SK-N-SH (cell line): ENCODE measurements around the gene TEX30. TPM values are rescaled to one million over a fixed set of nuclear protein-coding genes. Genes with fewer than 3 reads are reported as not detected.

Experiments
- CTCF ChIA-PET: fragments of 300-600, 350-600 bp; formaldehyde crosslinking; extraction: SDS; loops from one replicate; lab custom pipeline; 2021; lab: Yijun Ruan, JAX
- POLR2A ChIA-PET: fragments of 350-600 bp; sonication (Branson Sonifier 250); formaldehyde crosslinking; extraction: SDS; loops from one replicate; lab custom pipeline; 2020; ENCODE audit warnings: antibody characterized with exemption, inconsistent platforms; lab: Yijun Ruan, JAX
- DNase-seq: peaks from one replicate; pipeline ENCODE4 v3.0.0; 2012
- H2AFZ ChIP-seq: fragments of 200-600 bp; sonication (generic); 2 replicates; pipeline ENCODE4 v1.8.1; 2016; ENCODE audit warnings: antibody characterized with exemption, mild to moderate bottlenecking, low read depth
- H3F3A ChIP-seq: fragments of 200-600 bp; sonication (generic); replicated peaks from 2 replicates; pipeline ENCODE3; 2016; ENCODE audit warnings: antibody characterized with exemption, mild to moderate bottlenecking; ENCODE audit not compliant: insufficient read depth
- H3K27ac ChIP-seq, 2 experiments: fragments of 200-500 bp in 1 of 2; fragments of 200-600 bp in 1 of 2; sonication (Bioruptor generic) in 1 of 2; sonication (generic), shearing (Covaris generic) in 1 of 2; 2 replicates each; pipeline versions ENCODE4 v1.5.1 to v1.6.1; 2014 to 2016; ENCODE audit warnings: low read depth in 2 of 2, inconsistent platforms in 1 of 2, low read length in 1 of 2, mild to moderate bottlenecking in 1 of 2, mixed read lengths in 1 of 2
- H3K27me3 ChIP-seq: fragments of 200-600 bp; sonication (generic), shearing (Covaris generic); 2 replicates; pipeline ENCODE4 v1.6.1; 2016; ENCODE audit warnings: mixed run types; ENCODE audit not compliant: insufficient read depth
- H3K36me3 ChIP-seq, 2 experiments: fragments of 200-500 bp in 1 of 2; fragments of 200-600 bp in 1 of 2; sonication (Bioruptor generic) in 1 of 2; sonication (generic) in 1 of 2; replicated peaks in 1 of 2; 2 replicates each; pipeline versions ENCODE3 to v1.5.1; 2014 to 2016; ENCODE audit warnings: low read length in 1 of 2, mild to moderate bottlenecking in 1 of 2; ENCODE audit not compliant: insufficient read depth in 2 of 2, control insufficient read depth in 1 of 2
- H3K4me1 ChIP-seq, 2 experiments: fragments of 200-500 bp in 1 of 2; fragments of 200-600 bp in 1 of 2; sonication (Bioruptor generic) in 1 of 2; sonication (generic), shearing (Covaris generic) in 1 of 2; 2 replicates each; pipeline versions ENCODE4 v1.5.1 to v1.6.1; 2014 to 2016; ENCODE audit warnings: low read depth in 1 of 2, low read length in 1 of 2, mixed run types in 1 of 2; ENCODE audit not compliant: insufficient read depth in 2 of 2, control insufficient read depth in 1 of 2
- H3K4me2 ChIP-seq: fragments of 200-600 bp; sonication (generic), shearing (Covaris generic); 2 replicates; pipeline ENCODE4 v1.6.1; 2017; ENCODE audit warnings: mixed run types
- H3K4me3 ChIP-seq, 2 experiments: fragments of 200-500 bp in 1 of 2; fragments of 200-600 bp in 1 of 2; sonication (Bioruptor generic) in 1 of 2; sonication (generic), shearing (Covaris generic) in 1 of 2; 2 replicates each; pipeline versions ENCODE4 v1.5.1 to v1.8.1; 2014 to 2016; ENCODE audit warnings: low read depth in 2 of 2, inconsistent platforms in 1 of 2, low read length in 1 of 2, mild to moderate bottlenecking in 1 of 2, mixed read lengths in 1 of 2, moderate library complexity in 1 of 2
- H3K79me2 ChIP-seq: fragments of 200-600 bp; sonication (generic); 2 replicates; pipeline ENCODE4 v1.8.1; 2017; ENCODE audit warnings: mild to moderate bottlenecking; ENCODE audit not compliant: insufficient read depth
- H3K9ac ChIP-seq: fragments of 200-600 bp; sonication (generic); 2 replicates; pipeline ENCODE4 v1.6.1; 2017; ENCODE audit warnings: mixed run types
- H3K9me2 ChIP-seq: fragments of 200-600 bp; sonication (generic); 2 replicates; pipeline ENCODE4 v1.6.1; 2017; ENCODE audit warnings: mixed run types
- H3K9me3 ChIP-seq: fragments of 200-600 bp; sonication (generic); 2 replicates; pipeline ENCODE4 v1.6.1; 2017; ENCODE audit warnings: mixed run types, mild to moderate bottlenecking, moderate library complexity
- H4K20me1 ChIP-seq: fragments of 200-600 bp; sonication (generic); 2 replicates; pipeline ENCODE4 v1.6.1; 2017; ENCODE audit warnings: mild to moderate bottlenecking, mixed run types; ENCODE audit not compliant: insufficient read depth
- EZH2phosphoT487 ChIP-seq: fragments of 200-600 bp; sonication (generic); IDR thresholded peaks from 2 replicates; pipeline ENCODE4 v1.6.1; 2017; ENCODE audit warnings: low read depth, mixed run types, mild to moderate bottlenecking, antibody characterized with exemption, moderate library complexity, borderline replicate concordance
- FOSL2 ChIP-seq: IDR thresholded peaks from 2 replicates; pipeline ENCODE4 v1.4.0; 2012; ENCODE audit warnings: low read depth, mild to moderate bottlenecking, moderate library complexity, borderline replicate concordance
- FOXM1 ChIP-seq: IDR thresholded peaks from 2 replicates; pipeline ENCODE4 v1.4.0; 2012; ENCODE audit warnings: low read depth, mild to moderate bottlenecking
- IRF3 ChIP-seq: fragments of 150-350 bp; IDR thresholded peaks from 2 replicates; pipeline ENCODE4 v1.6.1; 2016; ENCODE audit warnings: mild to moderate bottlenecking, low read depth, low read length
- MEF2A ChIP-seq: IDR thresholded peaks from 2 replicates; pipeline ENCODE4 v1.4.0; 2012; ENCODE audit warnings: low read depth, borderline replicate concordance
- NFIC ChIP-seq: IDR thresholded peaks from 2 replicates; pipeline ENCODE4 v1.4.0; 2012; ENCODE audit warnings: borderline replicate concordance
- NRF1 ChIP-seq: IDR thresholded peaks from 2 replicates; pipeline ENCODE4 v1.6.1; 2012; ENCODE audit warnings: low read depth, mild to moderate bottlenecking, low read length
- POLR2AphosphoS5 ChIP-seq: IDR thresholded peaks from 2 replicates; pipeline ENCODE4 v1.6.1; 2012; ENCODE audit warnings: low read depth, low read length
- RAD21 ChIP-seq: IDR thresholded peaks from 2 replicates; pipeline ENCODE4 v1.6.1; 2012; ENCODE audit warnings: mild to moderate bottlenecking, low read length
- RCOR1 ChIP-seq: fragments of 150-350 bp; IDR thresholded peaks from 2 replicates; pipeline ENCODE4 v1.6.1; 2017; ENCODE audit warnings: antibody characterized with exemption, low read length
- REST ChIP-seq: IDR thresholded peaks from 2 replicates; pipeline ENCODE4 v1.6.1; 2012; ENCODE audit warnings: mild to moderate bottlenecking, low read depth, low read length, moderate library complexity
- RXRA ChIP-seq: IDR thresholded peaks from 2 replicates; pipeline ENCODE4 v1.4.0; 2012; ENCODE audit warnings: low read depth, mild to moderate bottlenecking, borderline replicate concordance
- TAF1 ChIP-seq: IDR thresholded peaks from 2 replicates; pipeline ENCODE4 v1.6.1; 2012; ENCODE audit warnings: low read depth, mild to moderate bottlenecking, low read length, moderate library complexity, borderline replicate concordance
- TCF12 ChIP-seq: IDR thresholded peaks from 2 replicates; pipeline ENCODE4 v1.4.0; 2012
- TEAD4 ChIP-seq: IDR thresholded peaks from 2 replicates; pipeline ENCODE4 v1.4.0; 2012; ENCODE audit warnings: mild to moderate bottlenecking, borderline replicate concordance; ENCODE audit not compliant: insufficient read depth
- YY1 ChIP-seq: IDR thresholded peaks from 2 replicates; pipeline ENCODE4 v1.4.0; 2012; ENCODE audit warnings: low read depth, mild to moderate bottlenecking
- WGBS: methylation state at CpG from one replicate; pipeline ENCODE4 v1.1.6; 2017; ENCODE audit warnings: low lambda C conversion rate; 5-methylcytosine and 5-hydroxymethylcytosine counted together
- polyA plus RNA-seq, 3 experiments: library from polyadenylated mRNA; depleted of rRNA; stranded (reverse); fragments of >200 nt; gene quantifications; 2 replicates each; pipeline ENCODE4 v1.2.3, GENCODE V29; 2012
- TF ChIP-seq, protein P1 (sequence below): IDR thresholded peaks from 2 replicates; pipeline ENCODE4 v1.4.0; 2012; ENCODE audit warnings: low read depth

The TEX30 gene
- polyA plus RNA-seq, 1 of the 3 experiments (the other 2 are of a cell fraction): 7.2 TPM

- H3K27ac ChIP-seq: peak overlapping the region; percentile 61 to 79; a peak in 3 of 4 replicates
- peak; percentile 75 for DNase-seq
- peak overlapping the region; percentile 75 for H3K9ac ChIP-seq
- WGBS: 1% methylated on average over 18 of the region's 69 CpGs
- TF ChIP-seq NFIC (peak; percentile 76), MEF2A (no peak), EZH2phosphoT487 (no peak)
- TF ChIP-seq, protein P1, sequence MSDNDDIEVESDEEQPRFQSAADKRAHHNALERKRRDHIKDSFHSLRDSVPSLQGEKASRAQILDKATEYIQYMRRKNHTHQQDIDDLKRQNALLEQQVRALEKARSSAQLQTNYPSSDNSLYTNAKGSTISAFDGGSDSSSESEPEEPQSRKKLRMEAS: peak; percentile 17; the same call in 1 of the 2 replicates
- H3K36me3 ChIP-seq: peaks cover 0 to under 1% of the 10 kb centered on the region in 2 experiments
- POLR2A ChIA-PET: interaction anchor here (1.0 to 1.4 kb wide), 4 partner anchors 26 to 203 kb away, joined by 3 to 8 read pairs (median 6); partner anchors contain the start of genes ERCC5, TEX30 and TPP2
- no peaks in the 10 kb centered on the region for H3F3A ChIP-seq
- peak overlapping the region; percentile 99 for H2AFZ ChIP-seq
- no peaks in the 10 kb centered on the region for H3K9me3 ChIP-seq
- H3K4me2 ChIP-seq: peak overlapping the region; percentile 95
- H4K20me1 ChIP-seq: no peaks in the 10 kb centered on the region
- H3K79me2 ChIP-seq: peaks cover 61% of the 10 kb centered on the region
- H3K4me3 ChIP-seq: peak overlapping the region; percentile 81 to 86
- CTCF ChIA-PET: interaction anchor here (0.6 to 2.0 kb wide), 25 partner anchors 9 to 229 kb away, joined by 3 to 11 read pairs (median 5); partner anchors contain the start of genes ERCC5, TEX30 and TPP2
- H3K9me2 ChIP-seq: no peaks in the 10 kb centered on the region
- H3K27me3 ChIP-seq: no peaks in the 10 kb centered on the region
- peaks cover 0 to 8% of the 10 kb centered on the region in 2 experiments; a peak in 2 of 4 replicates for H3K4me1 ChIP-seq
Measured at GRCh38 chr13:102799426-102800144, 26.0 kb upstream of the TEX30 start.

GRCh38 chr13:102798581-102799425 lies 25.2 kb upstream of the TEX30 start, which contains the start of the genes BIVM and POGLUT2:
Gene BIVM, plus strand, starts transcription at chr13:102799119. Its CDS starts 8,149 bp downstream, at chr13:102807268.
Gene POGLUT2, minus strand, starts transcription at chr13:102798976. Its CDS starts 306 bp downstream, at chr13:102798670.
- peaks cover 54% of the 10 kb centered on the region for H3K79me2 ChIP-seq
- H3K36me3 ChIP-seq: peaks cover 0 to 4% of the 10 kb centered on the region in 2 experiments
- WGBS: 0% methylated on average over 37 of the region's 72 CpGs
- H3F3A ChIP-seq: no peaks in the 10 kb centered on the region
- H3K27ac ChIP-seq: peak within 1 kb of the TSS; percentile 61 to 79; a peak in 3 of 4 replicates
- no peaks in the 10 kb centered on the region for H4K20me1 ChIP-seq
- ChIA-PET POLR2A (interaction anchor here (0.6 to 1.2 kb wide), 2 partner anchors 14 to 202 kb away, joined by 3 to 4 read pairs; partner anchors contain the start of gene TPP2), CTCF (interaction anchor here (0.6 to 1.9 kb wide), 9 partner anchors 25 to 1654 kb away, joined by 3 to 8 read pairs (median 5); partner anchors contain the start of genes ERCC5 and TEX30)
- no peaks in the 10 kb centered on the region for H3K9me3 ChIP-seq
- H3K4me2 ChIP-seq: peak within 1 kb of the TSS; percentile 95
- no peaks in the 10 kb centered on the region for H3K27me3 ChIP-seq
- peak within 1 kb of the TSS; percentile 99 for H2AFZ ChIP-seq
- H3K4me3 ChIP-seq: peak within 1 kb of the TSS; percentile 81 to 86
- H3K4me1 ChIP-seq: peaks cover 0 to 8% of the 10 kb centered on the region in 2 experiments; a peak in 2 of 4 replicates
- DNase-seq: peak; percentile 98
- peak within 1 kb of the TSS; percentile 75 for H3K9ac ChIP-seq
- H3K9me2 ChIP-seq: no peaks in the 10 kb centered on the region
- TF ChIP-seq RXRA (no peak), POLR2AphosphoS5 (peak; percentile 69), NRF1 (peak; percentile 26; the same call in 1 of the 2 replicates), TCF12 (no peak), TAF1 (peak; percentile 60), RAD21 (no peak), YY1 (no peak), REST (no peak), FOSL2 (no peak), EZH2phosphoT487 (no peak), RCOR1 (0 out of 2 replicates have a peak, but pooled peaks have one; percentile 25), FOXM1 (no peak), TEAD4 (no peak), IRF3 (peak; percentile 88)
- TF ChIP-seq, protein P1: peak; percentile 44
